ENCODE measurements around the gene FAM53C.
A peak's percentile ranks its signal among the peaks of the same experiment; 100 is the strongest.
"Not testable (repeated sequence)": the region's sequence is repeated elsewhere in the genome, so short reads cannot be mapped to it uniquely, and the experiment has no call there.

FAM53C gene

GRCh38 chr5:138337685-138338410 is at the start of gene FAM53C:
Gene FAM53C (plus strand): TSS chr5:138338266. CDS start chr5:138341336, 3,070 bp downstream.
- peak; percentile 94 to 98 (median 97) for DNase-seq

- DNase-seq = no peak
Measured at GRCh38 chr5:138289296-138289695, 48.8 kb upstream of the FAM53C start.

GRCh38 chr5:138303372-138303771 is 34.7 kb upstream of the FAM53C start:
- DNase-seq = no peak

DNA sequence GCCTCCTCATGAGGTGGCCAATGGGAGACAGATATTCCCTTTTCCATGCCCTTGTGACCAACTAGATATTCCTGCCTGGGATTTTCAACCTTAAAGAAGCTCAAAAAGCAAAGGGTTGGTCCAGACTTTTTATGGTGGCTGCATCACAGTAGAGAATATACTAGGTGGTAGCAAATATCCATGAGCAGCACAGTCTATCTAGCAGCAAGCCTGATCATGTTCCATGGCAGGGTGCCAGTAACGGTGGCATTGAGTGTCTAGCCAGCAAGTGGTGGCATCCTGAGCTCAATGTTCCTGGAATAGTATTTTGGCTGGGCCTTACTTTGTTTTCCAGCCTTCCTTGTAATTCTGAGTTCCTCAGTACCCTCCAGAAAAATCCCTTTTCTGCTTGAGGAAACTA is 32.3 kb upstream of the FAM53C start:
- no peak for DNase-seq

GRCh38 chr5:138315751-138316278 is 22.3 kb upstream of the FAM53C start:
- DNase-seq = no peak

DNA sequence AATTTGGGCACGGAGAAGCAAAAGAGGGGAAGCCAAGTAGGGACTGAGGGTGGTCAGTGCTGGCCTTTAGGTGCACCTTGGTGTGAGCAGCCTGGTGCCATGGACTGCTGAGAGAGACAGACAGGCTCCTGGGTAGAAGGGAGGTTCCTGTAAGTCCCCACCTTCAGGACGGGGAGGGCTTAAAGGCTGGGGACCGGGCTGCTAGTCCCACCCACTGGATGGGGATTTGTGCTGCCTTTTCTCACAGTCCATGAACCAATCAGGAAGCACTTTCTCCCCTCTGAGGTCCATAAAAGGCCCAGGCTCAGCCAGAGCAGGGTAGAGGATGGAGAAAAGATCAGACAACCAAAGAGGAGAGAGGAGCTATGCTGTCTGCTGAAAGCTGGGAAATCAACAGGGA is 21.7 kb upstream of the FAM53C start:
- DNase-seq = no peak

- not testable (repeated sequence) for DNase-seq
Measured at GRCh38 chr5:138318211-138318610, 19.9 kb upstream of the FAM53C start.

- no peak for DNase-seq
Measured at GRCh38 chr5:138330813-138331448, 7.1 kb upstream of the FAM53C start.

DNA sequence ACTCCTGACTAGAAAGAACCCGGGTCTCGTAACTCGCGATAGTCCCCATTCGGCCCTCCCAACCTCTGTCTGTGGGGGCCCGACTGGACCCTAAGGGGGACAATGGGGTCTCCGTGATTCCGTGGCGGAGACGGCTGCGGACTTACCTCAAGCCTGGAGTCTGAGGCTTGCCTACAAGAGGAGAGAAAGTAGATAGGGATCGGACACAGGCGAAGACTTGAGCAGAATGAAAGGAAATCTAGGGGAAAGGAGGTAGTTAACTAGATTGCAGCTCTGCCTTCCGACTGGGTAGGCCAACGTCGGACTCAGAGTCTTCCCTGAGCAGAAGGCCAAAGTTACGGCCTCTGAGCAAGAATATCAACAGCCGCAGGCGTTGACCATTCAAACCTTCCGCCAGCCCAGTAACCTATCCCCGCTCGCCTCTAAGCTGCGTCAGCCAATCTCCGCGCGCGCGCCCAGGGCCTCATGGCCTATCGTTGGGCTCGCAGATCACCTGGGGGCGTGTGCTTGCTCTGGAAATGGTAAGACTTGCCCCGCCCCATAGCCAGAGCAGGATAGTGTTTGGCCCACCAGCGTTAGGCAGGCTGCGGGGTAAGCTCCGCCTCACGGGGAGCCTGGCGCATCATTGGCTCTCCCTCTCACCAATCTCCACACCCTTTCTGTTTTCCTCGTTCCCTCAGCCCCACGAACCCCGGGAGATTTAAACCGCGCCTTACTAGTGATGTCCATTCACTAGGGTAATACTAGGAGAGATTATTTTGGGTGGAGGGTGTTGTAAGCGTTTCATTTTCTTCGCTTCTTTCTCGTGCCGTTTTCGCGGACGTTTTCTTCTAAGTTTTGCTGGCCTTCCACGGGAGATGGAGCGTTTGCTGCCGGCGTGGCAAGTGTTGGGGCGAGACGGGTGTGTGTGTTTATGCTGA is 6.4 kb upstream of the FAM53C start, which contains the start of gene CDC25C:
TSS of gene CDC25C (minus strand) at position 356 of the 920 bp plus-strand sequence. CDS start 624 bp downstream, outside the sequence.
- DNase-seq = peak; percentile 99

GRCh38 chr5:138334867-138335447 is 3.1 kb upstream of the FAM53C start:
- no peak for DNase-seq

DNA sequence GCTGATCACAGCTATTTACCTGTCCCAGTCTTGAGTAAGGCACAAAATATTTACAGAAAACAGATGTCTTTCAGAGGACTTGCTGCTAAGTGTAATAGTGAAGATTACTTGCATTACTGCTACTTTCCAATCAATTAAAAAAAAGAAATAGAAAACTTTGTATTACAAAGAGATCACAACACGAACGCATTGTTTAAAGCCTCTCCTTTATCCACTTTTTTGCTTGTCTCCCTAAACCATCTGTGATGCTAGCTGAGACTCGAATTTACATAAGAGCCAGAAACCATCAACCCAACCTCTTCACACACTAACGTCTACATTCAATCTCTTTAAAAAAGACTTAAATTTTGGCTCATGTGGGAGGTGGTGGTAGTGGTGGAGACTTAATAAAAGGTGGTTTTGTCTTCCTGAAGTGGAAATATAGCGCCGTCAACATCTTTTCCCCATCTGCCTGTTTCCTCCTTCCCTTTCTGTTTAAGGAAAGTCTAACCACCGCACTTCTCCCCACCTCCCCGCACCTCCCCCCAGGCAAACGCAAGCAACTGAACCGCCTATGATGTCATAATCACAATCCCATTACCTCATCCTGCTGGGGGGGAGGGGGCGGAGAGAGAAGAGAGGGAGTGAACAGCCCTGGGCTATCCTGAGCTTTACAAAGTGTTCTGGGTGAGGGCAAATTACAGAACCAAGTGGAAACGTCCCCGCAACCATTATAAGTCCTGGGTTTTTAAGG is 948 bp upstream of the FAM53C start:
- DNase-seq = peak; percentile 88 to 94 (median 92)

GRCh38 chr5:138338411-138339090 is 485 bp downstream of the FAM53C start:
- DNase-seq = peak in 1 of 3 donors; percentile 13

DNA sequence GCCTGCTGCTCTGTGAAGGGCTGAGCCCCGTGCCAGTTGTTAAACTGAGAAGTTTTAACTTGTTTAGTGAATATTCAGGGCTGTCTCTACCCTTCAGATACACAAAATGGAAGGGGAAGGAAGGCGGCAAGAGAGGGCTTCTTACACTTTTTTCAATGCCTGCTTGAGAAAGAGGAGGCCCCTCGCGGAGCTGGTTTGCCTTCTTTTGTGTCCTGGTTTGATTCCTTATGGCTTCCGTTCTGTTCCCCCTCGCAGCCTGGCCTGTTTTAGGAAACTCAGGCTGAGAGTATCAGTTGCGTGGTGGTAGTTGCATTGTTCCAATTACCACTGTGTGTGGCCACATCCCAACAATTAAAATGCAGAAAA is 1.0 kb downstream of the FAM53C start:
- peak in 1 of 3 donors; percentile 22 for DNase-seq

GRCh38 chr5:138339464-138339863 is 1.4 kb downstream of the FAM53C start:
- DNase-seq = peak; percentile 33 to 60 (median 54)

DNA sequence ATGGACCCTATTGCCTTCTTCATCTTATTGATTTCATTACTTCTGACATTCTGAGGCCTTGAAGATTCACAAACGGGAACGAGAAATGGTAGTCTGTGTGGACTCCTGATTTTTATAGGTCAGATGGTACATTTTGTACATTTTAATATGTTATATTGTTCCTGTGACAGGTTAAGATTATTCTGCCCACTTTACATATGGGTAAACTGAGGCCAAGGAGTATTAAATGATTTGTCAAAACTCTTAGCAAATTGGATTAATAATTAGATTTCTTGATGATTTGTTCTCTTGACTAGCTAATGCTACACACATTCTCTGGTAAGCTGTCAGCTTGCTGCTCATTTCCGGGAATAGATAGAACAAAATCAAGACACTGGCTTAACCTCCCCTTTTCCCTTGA is 1.9 kb downstream of the FAM53C start:
- DNase-seq = no peak

DNA sequence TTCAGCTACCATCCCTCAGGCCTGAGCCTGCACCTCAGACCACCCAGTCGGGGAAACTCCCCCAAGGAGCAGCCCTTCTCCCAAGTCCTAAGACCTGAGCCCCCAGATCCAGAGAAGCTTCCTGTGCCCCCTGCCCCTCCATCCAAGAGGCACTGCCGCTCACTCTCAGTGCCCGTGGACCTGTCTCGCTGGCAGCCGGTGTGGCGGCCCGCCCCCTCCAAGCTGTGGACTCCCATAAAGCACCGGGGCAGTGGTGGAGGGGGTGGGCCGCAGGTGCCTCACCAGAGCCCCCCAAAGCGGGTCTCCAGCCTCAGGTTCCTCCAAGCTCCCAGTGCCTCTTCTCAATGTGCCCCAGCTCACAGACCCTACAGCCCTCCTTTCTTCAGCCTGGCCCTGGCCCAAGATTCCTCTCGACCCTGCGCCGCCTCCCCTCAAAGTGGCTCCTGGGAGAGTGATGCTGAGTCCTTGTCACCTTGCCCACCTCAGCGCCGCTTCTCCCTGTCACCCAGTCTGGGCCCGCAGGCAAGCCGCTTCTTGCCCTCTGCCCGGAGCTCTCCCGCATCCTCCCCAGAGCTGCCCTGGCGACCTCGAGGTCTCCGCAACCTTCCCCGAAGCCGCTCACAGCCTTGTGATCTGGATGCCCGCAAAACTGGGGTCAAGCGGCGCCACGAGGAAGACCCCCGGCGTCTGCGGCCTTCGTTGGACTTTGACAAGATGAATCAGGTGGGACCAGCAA is 7.0 kb downstream of the FAM53C start:
- no peak for DNase-seq

DNA sequence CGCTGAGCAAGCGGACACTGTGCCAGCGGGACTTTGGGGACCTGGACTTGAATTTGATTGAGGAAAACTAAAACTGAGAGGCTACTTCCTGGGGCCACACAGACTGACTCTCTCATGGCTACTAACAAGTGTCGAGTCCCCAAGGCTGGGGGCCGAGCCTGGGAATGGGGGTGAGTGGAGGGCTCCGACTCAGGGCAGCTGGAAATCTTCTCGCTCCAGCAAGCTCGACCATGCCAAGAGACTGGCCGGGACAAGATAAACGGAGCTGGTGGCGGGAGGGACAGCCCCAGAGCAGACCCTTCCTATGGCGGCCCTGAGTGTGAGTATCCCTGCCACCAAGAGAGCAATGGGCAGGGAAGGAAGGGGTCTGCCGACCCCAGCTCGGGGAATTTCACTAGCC is 8.8 kb downstream of the FAM53C start:
- no peak for DNase-seq

GRCh38 chr5:138349852-138350562 is 11.9 kb downstream of the FAM53C start:
- no peak for DNase-seq

DNA sequence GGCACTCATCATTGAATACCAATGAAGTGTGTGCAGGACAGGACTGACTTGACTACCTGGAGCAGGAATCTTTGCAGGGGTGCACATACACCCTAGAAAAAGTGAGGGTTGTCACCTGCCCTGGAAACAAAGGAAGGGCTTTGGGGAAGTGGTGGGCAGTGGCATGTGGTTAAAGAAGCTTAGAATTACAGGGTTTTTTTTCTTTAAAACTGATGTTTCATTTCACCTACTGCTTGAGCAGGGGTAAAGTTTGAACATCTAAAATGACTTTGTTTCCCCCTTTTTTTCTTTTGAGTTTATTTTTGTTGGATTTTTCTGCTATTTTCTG is 12.5 kb downstream of the FAM53C start:
- no peak for DNase-seq

DNA sequence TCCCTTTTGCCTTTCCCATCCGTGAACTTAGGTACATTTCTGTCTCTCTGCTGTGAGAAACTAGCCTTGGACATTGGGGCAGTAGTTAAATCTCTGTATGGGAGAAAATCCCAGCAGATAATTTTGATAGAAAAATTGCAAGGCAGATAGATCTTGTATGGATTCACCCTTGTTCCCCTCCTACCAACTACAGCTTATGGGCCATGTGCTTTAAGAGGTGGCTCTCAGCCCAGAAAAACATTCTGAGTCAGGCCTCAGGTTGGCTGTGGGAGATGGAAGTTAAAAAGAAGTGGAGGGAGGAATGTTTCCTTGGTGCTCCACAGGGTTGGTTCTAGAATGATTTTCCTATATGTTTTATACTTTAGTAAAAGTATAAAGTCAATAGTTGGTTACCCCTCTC is 13.0 kb downstream of the FAM53C start:
- DNase-seq = no peak
